SKM-1 (cell line): ENCODE results near the gene POU2AF1.
"Not testable (repeated sequence)": the region's sequence is repeated elsewhere in the genome, so short reads cannot be mapped to it uniquely, and the experiment has no call there.

Experiments used
- DNase-seq: peaks from one replicate; lab custom pipeline; 2025; ENCODE audit not compliant: unreplicated experiment; lab: John Stamatoyannopoulos, UW

POU2AF1 gene

DNA sequence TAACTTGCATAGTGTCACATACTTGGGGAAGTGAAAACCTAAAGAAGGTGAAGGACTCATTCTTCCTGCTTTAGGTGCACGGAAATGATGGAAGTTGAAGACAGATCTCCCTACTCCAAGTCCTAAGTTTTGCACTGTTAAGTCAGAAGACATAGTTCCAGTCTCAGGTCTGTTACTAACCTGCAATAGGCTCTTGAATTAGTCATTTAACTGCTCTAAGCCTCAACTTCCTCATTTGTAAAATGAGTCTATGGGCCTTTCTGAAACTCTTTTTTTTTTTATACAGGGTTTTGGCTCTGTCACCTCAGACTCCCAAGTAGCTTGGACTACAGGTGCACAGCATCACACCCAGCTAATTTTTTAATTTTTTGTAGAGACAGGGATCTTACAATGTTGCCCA lies 30.8 kb upstream of the POU2AF1 start:
- DNase-seq, result peak; percentile 80

DNA sequence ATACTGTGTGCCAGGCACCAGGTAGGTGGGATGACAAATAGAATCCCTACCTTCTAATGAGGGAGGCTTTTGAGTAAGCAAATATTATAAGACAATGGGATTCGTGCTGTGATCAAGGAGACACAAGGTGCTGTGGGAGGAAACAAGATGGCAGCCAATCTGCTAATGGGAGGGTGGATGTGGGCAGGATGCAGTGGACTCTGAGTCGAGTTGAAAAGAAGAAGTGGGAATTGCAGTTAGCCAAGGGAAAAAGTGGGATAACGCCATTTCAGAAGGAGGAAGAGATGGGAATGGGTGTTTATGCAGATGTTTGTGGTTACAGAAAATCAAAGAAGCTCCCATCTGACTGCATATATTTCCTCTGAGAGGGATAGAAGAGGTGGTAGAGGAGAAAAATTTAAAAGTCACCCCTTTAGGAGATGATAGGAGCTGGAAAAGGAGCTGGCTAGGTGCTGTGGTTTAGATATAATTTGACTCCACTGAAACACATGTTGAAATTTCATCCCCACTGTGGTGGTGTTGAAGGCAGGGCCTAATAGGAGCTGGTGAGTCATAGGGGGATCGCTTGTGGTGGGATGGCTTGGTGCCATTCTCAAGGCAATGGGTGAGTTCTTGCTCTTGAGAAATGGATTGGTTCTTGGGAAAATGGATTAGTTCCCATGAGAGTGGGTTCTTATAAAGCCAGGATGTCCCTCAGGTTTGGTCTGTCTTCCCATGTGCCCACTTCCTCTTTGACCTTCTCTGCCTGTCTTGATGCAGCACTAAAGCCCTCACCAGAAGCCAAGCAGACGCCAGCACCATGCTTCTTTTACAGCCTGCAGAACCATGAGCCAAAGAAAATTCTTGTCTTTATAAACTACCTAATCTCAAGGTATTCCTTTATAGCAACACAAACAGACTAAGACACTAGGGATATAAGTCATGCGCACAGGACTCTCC lies 30.0 kb upstream of the POU2AF1 start:
- DNase-seq, result no peak

- no peak for DNase-seq
These were observed 28.6 kb upstream of the POU2AF1 start for GRCh38 chr11:111407652-111408051.

DNA sequence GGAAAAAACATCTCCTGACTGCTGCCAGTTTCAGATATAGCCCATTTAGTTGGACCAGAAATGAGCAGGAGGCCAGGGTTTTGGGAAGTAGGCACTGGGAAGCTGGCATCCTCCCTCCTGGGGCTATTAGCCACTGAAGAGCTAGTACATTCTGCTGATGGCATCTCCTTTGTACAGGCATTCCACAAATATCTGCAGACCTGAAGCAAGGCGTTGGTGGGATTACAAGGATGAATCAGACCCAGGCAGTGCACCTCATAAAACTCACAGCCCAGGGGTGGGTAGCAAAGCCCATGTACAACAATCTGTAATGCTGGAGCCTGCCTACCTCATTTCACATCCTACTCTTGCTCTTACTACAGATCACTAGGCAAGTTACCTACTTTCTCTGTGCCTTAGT lies 27.5 kb upstream of the POU2AF1 start:
- DNase-seq, result no peak

GRCh38 chr11:111406091-111406490 lies 27.0 kb upstream of the POU2AF1 start:
- DNase-seq, result no peak

DNA sequence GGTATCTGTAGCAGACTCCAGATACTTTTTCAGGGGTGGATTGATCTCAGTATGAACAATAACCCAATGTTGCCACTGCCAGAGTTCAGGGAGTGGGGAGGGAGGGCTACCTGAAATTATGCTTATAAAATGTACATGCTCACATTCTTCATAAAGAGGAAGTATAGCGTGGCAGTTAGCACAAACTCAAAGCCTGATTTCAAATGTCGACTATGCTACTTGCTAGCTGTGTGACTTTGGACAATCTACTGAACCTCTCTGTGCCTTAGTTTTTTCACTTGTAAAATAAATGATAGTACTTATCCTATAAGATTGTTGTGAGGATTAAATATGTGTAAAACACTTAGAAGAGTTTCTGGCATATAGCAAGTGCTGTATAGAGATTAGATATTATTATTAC lies 26.5 kb upstream of the POU2AF1 start:
- DNase-seq, result no peak

GRCh38 chr11:111403051-111403726 lies 24.1 kb upstream of the POU2AF1 start:
- no peak for DNase-seq

DNA sequence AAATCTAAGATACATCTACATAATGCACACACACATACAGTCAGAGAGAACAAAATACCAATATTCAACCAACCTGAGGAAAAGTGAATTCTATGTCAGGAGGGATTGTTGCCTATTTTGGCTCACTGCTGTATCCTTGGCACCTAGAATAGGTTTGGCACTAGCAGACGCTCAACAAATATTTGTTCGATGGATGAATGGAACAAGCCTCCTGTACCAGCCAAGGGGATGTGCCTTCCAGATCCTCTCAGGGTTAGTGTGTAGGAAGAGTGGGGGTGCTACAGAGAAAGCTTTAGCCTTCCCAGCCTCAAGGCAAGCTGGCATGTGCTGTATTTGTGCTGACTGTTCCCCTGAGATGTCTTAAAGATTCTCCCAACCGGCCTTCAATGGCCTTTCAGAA lies 23.3 kb upstream of the POU2AF1 start:
- no peak for DNase-seq

DNA sequence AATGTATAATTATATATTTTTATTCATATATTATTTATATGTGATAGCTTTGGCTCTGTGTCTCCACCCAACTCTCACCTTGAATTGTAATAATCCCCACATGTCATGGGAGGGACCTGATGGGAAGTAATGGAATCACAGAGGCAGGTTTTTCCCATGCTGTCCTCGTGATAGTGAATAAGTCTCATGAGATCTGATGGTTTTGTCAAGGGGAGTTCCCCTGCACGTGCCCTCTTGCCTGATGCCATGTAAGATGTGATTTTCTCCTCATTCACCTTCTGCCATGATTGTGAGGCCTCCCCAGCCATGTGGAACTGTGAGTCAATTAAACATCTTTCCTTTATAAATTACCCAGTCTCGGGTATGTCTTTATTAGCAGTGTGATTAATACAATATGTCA lies 22.9 kb upstream of the POU2AF1 start:
- DNase-seq, result not testable (repeated sequence)

- DNase-seq, result no peak
These were observed 21.5 kb upstream of the POU2AF1 start for GRCh38 chr11:111400595-111400994.

DNA sequence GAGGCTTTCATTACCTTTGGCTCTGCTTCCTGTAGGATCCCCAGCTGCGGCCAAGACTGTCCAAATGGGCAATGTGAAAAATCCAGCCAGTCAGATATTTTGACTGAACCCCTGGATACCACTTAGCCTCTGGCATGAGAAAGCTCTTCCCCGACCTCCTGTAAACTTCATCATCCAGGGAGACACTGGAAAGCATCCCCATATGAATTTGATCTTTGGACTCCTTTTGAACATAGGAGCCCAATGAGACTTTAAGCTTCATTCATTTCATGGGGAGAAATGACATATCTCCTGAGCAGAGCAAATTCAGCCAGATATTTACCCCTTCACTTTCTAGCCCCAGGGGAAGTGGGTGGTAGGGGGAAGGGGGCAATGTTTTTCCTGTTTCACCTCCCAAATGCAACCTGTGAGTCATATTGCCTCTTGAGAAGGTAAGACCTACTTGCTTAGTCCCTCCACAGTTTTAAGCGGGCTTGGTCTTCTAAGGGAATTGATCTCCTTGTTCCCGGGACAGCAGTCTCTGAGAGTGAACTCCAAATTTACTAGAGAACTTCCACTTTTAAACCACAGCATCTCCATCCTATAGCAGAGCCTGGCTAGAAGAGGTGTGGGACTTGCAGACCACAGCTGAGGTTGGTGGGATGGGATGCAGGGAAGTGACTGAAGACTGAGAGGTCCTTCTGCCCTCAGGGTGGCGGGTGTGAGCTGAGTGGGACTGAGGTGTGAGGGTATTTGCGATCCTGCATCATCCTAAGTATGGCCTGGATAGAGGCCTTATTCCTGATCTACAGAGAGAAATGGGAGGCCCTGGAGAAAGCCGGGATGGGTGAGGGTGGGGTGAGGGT lies 20.3 kb upstream of the POU2AF1 start:
- DNase-seq, result no peak

GRCh38 chr11:111397034-111397433 lies 18.0 kb upstream of the POU2AF1 start:
- no peak for DNase-seq

DNA sequence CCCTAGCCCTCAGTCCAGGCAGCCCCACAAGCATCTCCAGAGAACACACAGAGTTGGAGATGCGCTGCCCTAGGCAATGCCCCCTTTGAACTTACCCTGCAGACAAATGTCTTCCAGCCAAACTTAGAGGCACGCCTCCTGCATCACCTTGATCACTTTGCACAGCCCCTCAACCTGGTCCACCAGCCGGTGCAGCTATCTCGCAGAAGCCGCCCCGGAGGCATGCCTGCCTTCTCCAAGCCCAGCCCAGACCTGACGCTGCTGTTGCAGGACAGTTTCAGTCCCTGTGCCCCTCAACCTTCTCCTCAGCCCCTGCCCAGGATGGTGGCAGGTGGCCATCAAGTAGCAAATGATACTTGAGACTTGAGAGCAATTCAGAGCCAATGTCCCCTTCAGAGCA lies 16.7 kb upstream of the POU2AF1 start:
- no peak for DNase-seq

- no peak for DNase-seq
These were observed 16.0 kb upstream of the POU2AF1 start for GRCh38 chr11:111395081-111395480.

GRCh38 chr11:111394147-111394546 lies 15.1 kb upstream of the POU2AF1 start:
- not testable (repeated sequence) for DNase-seq

GRCh38 chr11:111393585-111393984 lies 14.5 kb upstream of the POU2AF1 start:
- DNase-seq, result no peak

DNA sequence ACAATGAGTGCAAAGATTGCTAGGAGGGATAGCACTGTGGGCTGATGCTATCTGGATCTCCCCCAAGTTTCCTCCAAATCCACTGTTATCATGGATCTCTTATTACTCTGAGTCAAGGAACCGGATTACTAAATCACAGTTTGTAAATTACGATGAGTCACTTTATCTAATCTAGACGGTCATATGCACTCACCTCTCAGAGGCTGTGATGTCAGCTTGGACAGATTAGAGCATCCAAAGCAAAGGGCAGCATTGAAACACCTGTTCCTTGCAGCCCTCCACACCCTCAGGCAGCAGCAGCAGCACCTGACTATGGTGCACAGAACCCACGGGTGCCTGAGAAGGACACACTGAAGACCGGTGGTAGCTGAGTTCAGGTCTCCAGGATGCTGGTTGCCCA lies 14.0 kb upstream of the POU2AF1 start:
- DNase-seq, result no peak

GRCh38 chr11:111392552-111392951 lies 13.5 kb upstream of the POU2AF1 start:
- no peak for DNase-seq

DNA sequence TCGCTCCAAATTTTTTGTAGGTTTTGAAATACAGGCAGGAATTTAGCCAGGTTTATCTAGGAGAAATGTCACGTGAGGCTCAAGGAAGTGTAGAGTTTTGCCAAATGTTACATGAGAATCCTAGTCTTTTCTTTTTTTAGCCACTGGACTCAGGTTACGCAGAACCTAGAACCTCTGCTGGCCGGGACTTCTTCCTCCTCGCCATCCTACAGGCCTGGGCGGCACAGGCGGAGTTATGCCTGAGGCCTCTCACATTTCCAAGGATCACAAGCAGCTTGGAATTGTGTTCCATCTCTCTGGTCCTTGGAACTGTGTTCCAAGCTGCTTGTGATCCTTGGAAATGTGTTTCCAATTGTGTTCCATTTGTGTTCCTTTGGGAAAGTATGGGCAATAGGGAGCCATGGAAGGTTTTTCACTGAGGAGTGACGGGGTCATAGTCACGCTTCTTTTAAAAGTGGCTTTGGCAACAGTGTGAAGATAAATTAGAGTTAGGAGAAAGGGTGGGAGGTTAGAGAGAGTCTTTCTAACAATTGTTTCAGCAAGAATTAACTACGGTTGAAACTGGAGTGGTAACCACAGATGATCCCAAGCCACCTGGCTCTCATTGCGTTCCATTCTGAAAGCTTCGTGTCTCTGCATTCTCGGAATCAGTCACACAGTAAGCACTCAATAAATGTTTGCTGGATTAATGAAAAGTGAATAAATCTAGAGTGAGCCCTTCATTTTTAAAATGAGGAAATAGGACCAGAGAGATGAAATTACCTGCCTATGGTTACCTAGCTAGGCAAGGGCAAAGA lies 12.5 kb upstream of the POU2AF1 start:
- DNase-seq, result no peak

DNA sequence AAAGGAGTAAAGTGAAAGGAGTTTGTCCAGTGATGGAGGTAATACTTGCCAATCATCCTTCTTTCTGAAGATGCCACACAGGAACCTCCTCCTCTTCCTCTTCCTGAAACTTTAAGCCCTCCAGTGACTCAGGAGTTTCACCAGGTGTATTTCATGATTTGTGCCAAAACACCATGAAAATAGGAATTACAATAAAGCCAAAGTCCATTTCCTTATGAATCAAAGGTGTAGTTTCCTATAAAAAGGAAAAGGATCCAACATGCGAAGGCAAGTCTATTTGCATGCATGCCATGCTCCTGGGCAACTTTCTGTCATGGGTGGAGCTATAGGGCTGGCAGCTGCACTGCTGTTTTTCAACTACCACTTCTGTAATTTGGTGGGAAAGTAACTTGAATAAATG lies 9.8 kb upstream of the POU2AF1 start:
- no peak for DNase-seq

- DNase-seq, result no peak
These were observed 9.3 kb upstream of the POU2AF1 start for GRCh38 chr11:111388420-111388819.
